ENCODE measurements around the gene TEX48.

The TEX48 gene

DNA sequence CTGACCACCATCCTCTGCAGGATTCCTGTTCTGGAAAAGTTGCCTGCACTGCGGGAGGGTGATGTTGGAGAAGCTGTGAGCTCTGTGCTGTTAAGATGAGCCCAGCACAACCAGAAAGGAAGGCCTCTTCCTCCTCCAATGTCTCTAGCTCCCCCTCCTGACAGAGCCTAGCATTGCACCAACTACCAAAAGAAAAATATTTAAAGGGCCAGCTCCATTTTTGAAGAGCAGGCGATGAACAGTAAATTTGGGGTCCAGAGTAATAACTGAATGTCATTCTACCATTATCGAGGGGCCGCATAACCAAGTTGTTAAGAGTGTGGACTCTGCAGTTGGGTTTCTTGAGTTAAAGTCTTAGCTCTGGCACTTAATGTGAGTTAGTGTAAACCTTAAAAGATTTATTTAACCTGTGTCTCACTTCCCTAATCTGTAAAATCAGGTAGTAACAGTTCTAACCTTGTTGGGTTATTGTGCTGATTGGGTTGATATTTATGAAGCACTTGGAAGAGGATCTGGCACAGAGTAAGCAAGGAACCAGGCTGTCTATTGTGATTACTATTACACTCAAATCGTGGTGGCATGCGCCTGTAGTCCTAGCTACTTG lies 28.3 kb downstream of the TEX48 start:
- H3K9me3 ChIP-seq (ENCODE audit: control insufficient read depth, low read length) = no peaks in the 10 kb centered on the region
- H3K27me3 ChIP-seq (ENCODE audit: control insufficient read depth, insufficient read depth, low read length, poor library complexity, severe bottlenecking) = no peaks in the 10 kb centered on the region
- H3K4me3 ChIP-seq (ENCODE audit: insufficient read depth, low read depth, low read length) = no peak overlapping the region
- no peak overlapping the region for H3K27ac ChIP-seq (ENCODE audit: insufficient read depth, low read depth, low read length, poor library complexity, severe bottlenecking)
- 40 to 45% methylated on average over 6 of the region's 6 CpGs for WGBS, 2 experiments
- no peaks in the 10 kb centered on the region for H3K4me1 ChIP-seq (ENCODE audit: control insufficient read depth, insufficient read depth, low read length)
- H3K36me3 ChIP-seq (ENCODE audit: control insufficient read depth, insufficient read depth, low read length) = no peaks in the 10 kb centered on the region

DNA sequence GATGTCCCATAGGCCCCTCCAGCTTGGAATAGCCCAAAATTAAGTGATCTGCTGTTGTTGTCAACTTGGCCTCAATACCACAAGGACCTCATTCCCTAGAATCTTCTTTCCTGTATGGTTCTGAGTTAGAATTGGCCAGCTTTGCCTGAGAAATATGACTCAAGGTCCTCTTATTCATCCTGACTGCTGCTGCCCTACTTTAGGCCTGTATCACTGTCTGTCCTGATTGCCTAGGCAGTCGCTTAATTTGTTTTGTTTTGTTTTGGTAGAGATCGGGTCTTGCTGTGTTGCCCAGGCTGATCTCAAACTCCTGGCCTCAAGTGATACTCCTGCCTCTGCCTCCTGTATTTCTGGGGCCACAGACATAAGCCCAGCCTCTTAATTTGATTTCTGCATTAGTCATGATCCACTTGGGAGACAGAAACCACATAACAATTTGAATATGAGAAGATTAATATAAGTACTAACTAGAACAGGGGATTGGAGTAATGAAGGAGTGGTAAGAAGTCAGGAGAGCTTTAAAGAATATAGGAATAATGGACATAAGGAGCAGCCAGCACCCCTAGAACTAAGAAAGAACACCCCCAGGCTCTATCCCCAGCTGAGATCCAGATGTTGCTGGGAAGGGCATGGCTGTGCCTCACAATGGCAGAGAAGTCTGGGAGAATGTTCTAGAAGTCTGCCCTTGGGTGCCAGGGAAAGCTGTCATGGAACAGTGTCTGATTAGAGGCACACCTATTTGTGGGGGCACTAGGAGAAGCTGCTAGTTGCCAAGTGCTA lies 29.0 kb downstream of the TEX48 start:
- H3K4me3 ChIP-seq (ENCODE audit: insufficient read depth, low read depth, low read length) = no peak overlapping the region
- no peaks in the 10 kb centered on the region for H3K9me3 ChIP-seq (ENCODE audit: control insufficient read depth, low read length)
- no peaks in the 10 kb centered on the region for H3K36me3 ChIP-seq (ENCODE audit: control insufficient read depth, insufficient read depth, low read length)
- H3K27ac ChIP-seq (ENCODE audit: insufficient read depth, low read depth, low read length, poor library complexity, severe bottlenecking) = no peak overlapping the region
- 92 to 94% methylated on average over 2 of the region's 2 CpGs for WGBS, 2 experiments
- H3K27me3 ChIP-seq (ENCODE audit: control insufficient read depth, insufficient read depth, low read length, poor library complexity, severe bottlenecking) = no peaks in the 10 kb centered on the region
- no peaks in the 10 kb centered on the region for H3K4me1 ChIP-seq (ENCODE audit: control insufficient read depth, insufficient read depth, low read length)

DNA sequence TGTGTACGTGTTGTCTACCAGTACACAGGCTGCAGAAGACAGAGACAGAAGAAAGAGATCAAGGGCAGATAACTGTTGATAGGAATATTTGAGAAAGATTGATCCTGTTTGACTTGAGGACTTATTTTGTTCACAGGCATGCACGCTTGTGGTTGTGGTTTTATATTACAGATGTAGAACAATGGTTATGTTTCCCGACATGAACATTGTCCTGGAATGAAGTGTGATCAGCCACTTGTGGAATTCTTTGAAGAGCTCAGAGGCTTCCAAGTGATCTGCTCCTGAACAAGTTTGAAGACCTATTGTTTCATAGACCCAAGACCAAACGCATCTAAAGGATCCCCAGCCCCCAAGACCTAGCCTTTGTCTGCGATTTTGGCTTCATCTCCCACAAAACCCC lies 38.1 kb downstream of the TEX48 start:
- Histone ChIP-seq H3K9me3 (ENCODE audit: control insufficient read depth, low read length) (no peaks in the 10 kb centered on the region), H3K36me3 (ENCODE audit: control insufficient read depth, insufficient read depth, low read length) (no peaks in the 10 kb centered on the region), H3K27me3 (ENCODE audit: control insufficient read depth, insufficient read depth, low read length, poor library complexity, severe bottlenecking) (no peaks in the 10 kb centered on the region), H3K4me3 (ENCODE audit: insufficient read depth, low read depth, low read length) (no peak overlapping the region), H3K4me1 (ENCODE audit: control insufficient read depth, insufficient read depth, low read length) (no peaks in the 10 kb centered on the region), H3K27ac (ENCODE audit: insufficient read depth, low read depth, low read length, poor library complexity, severe bottlenecking) (no peak overlapping the region)
- 91 to 93% methylated on average over 5 of the region's 5 CpGs for WGBS, 2 experiments

DNA sequence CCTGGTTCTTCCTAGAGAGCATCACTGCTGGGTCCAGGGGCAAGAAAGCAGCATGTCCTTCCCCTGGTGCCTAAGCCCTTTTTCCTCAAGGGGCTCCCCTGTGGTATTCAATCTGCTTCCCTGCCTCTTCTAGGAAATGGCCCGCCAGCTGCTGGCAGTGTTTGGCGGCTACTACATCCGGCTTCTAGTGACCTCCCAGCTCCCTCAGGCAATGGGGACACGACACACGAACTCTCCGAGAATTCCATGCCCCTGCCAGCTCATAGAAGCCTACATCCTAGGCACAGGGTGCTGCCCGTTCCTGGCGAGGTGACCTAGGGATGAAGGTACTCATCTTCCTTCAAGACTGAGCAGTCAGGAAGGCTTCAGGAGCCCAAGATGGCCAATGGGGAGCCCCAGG lies 39.0 kb downstream of the TEX48 start:
- H3K9me3 ChIP-seq (ENCODE audit: control insufficient read depth, low read length) = no peaks in the 10 kb centered on the region
- WGBS, 2 experiments = 91 to 92% methylated on average over 8 of the region's 8 CpGs

DNA sequence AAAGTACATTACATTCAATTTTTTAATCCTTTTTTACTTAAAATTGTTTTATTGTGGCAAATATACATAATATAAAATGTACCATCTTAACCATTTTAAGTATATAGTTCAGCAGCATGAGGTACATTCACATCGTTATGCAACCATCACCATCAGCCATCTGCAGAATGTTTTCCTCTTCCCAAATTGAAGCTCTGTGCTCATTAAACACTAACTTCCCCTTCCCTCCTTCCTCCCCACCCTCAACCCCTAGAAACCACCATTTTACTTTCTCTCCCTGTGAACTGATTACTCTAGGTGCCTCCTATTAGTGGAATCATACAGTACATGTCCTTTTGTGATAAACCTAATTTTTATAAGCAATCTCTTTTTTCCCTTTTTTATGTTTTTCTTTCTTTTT lies 40.0 kb downstream of the TEX48 start:
- WGBS, 2 experiments = 95 to 98% methylated on average over 1 of the region's 1 CpG
- Histone ChIP-seq H3K4me1 (ENCODE audit: control insufficient read depth, insufficient read depth, low read length) (no peaks in the 10 kb centered on the region), H3K4me3 (ENCODE audit: insufficient read depth, low read depth, low read length) (no peak overlapping the region), H3K27ac (ENCODE audit: insufficient read depth, low read depth, low read length, poor library complexity, severe bottlenecking) (no peak overlapping the region), H3K9me3 (ENCODE audit: control insufficient read depth, low read length) (no peaks in the 10 kb centered on the region), H3K27me3 (ENCODE audit: control insufficient read depth, insufficient read depth, low read length, poor library complexity, severe bottlenecking) (no peaks in the 10 kb centered on the region), H3K36me3 (ENCODE audit: control insufficient read depth, insufficient read depth, low read length) (no peaks in the 10 kb centered on the region)

More for the DNA sequence above, 39.0 kb downstream of the TEX48 start:
- H3K27me3 ChIP-seq (ENCODE audit: control insufficient read depth, insufficient read depth, low read length, poor library complexity, severe bottlenecking) = no peaks in the 10 kb centered on the region
- no peak overlapping the region for H3K4me3 ChIP-seq (ENCODE audit: insufficient read depth, low read depth, low read length)
- no peaks in the 10 kb centered on the region for H3K4me1 ChIP-seq (ENCODE audit: control insufficient read depth, insufficient read depth, low read length)
- no peaks in the 10 kb centered on the region for H3K36me3 ChIP-seq (ENCODE audit: control insufficient read depth, insufficient read depth, low read length)
- no peak overlapping the region for H3K27ac ChIP-seq (ENCODE audit: insufficient read depth, low read depth, low read length, poor library complexity, severe bottlenecking)

DNA sequence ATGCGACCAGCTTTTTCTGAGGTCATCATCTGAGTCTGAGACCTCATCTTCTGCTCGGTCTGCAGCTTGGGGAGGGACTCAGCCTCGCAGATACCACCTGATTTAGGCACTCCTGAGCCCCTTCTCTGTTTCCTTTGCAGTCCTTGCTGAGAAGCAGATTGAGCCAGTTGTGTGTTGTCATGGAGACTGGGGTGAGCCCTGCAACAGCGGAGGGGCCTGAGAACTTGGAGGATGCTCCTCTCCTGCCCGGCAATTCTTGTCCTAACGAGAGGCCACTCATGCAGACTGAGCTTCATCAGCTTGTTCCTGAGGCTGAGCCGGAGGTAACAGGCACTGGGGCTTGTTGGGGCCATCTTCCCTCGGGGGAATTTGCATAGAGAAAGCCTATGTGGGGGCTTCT lies 43.6 kb downstream of the TEX48 start:
- H3K27me3 ChIP-seq (ENCODE audit: control insufficient read depth, insufficient read depth, low read length, poor library complexity, severe bottlenecking) = no peaks in the 10 kb centered on the region
- H3K4me3 ChIP-seq (ENCODE audit: insufficient read depth, low read depth, low read length) = no peak overlapping the region
- H3K9me3 ChIP-seq (ENCODE audit: control insufficient read depth, low read length) = no peaks in the 10 kb centered on the region
- H3K36me3 ChIP-seq (ENCODE audit: control insufficient read depth, insufficient read depth, low read length) = no peaks in the 10 kb centered on the region
- no peaks in the 10 kb centered on the region for H3K4me1 ChIP-seq (ENCODE audit: control insufficient read depth, insufficient read depth, low read length)
- H3K27ac ChIP-seq (ENCODE audit: insufficient read depth, low read depth, low read length, poor library complexity, severe bottlenecking) = no peak overlapping the region
- WGBS, 2 experiments = 88 to 93% methylated on average over 8 of the region's 8 CpGs

DNA sequence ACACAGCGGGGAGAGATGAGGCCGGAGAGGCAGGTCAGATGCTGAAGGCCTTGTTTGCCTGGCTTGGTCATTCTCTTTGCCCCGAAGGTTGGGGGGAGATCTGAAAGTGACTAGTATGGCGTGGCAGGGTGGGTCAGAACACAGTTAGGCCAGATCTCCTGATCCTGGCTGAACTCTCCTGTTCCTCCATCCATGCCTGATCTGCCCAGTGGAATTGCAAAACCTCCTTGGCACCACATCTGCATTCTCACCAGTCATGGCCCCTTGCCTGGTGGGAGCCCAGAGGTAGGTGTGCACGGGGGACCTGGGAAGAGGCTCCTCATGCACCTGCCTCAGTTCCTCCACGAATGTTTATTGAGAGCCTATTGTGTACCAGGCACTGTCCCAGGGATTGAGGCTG lies 47.6 kb downstream of the TEX48 start:
- Histone ChIP-seq H3K9me3 (ENCODE audit: control insufficient read depth, low read length) (no peaks in the 10 kb centered on the region), H3K27ac (ENCODE audit: insufficient read depth, low read depth, low read length, poor library complexity, severe bottlenecking) (no peak overlapping the region), H3K36me3 (ENCODE audit: control insufficient read depth, insufficient read depth, low read length) (no peaks in the 10 kb centered on the region), H3K4me3 (ENCODE audit: insufficient read depth, low read depth, low read length) (no peak overlapping the region), H3K27me3 (ENCODE audit: control insufficient read depth, insufficient read depth, low read length, poor library complexity, severe bottlenecking) (no peaks in the 10 kb centered on the region), H3K4me1 (ENCODE audit: control insufficient read depth, insufficient read depth, low read length) (no peaks in the 10 kb centered on the region)
- 93 to 95% methylated on average over 6 of the region's 6 CpGs for WGBS, 2 experiments

DNA sequence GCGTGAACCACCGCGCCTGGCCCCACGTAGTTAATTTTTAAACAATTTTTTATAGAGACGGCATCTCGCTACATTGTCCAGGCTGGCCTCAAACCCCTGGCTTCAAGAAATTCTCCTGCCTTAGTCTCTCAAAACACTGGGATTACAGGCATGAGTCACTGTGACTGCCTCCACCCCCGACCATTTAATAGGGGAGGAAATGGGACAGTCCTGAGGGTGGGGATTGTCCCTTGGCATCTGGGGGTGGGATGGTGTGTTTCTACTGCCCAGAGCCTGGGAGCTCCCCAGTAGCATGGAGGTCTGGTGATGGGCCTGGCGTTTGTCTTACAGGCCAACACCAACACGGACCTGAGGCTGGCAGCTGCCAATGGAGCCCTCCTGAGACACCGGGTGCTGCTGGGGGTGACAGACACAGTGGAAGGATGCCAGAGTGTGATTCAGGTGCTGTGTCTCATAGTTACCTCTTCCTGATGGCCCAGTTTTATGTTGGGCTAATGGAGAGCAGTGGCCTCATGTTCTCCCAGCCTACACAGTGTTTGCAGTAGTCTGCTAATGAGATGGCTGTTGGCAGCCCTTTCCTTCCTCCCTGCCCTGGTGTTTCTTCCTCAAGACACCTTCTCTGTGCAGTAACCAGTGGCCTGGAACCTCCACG lies 48.4 kb downstream of the TEX48 start:
- H3K27me3 ChIP-seq (ENCODE audit: control insufficient read depth, insufficient read depth, low read length, poor library complexity, severe bottlenecking) = no peaks in the 10 kb centered on the region
- no peaks in the 10 kb centered on the region for H3K36me3 ChIP-seq (ENCODE audit: control insufficient read depth, insufficient read depth, low read length)
- no peaks in the 10 kb centered on the region for H3K4me1 ChIP-seq (ENCODE audit: control insufficient read depth, insufficient read depth, low read length)
- H3K27ac ChIP-seq (ENCODE audit: insufficient read depth, low read depth, low read length, poor library complexity, severe bottlenecking) = no peak overlapping the region
- no peak overlapping the region for H3K4me3 ChIP-seq (ENCODE audit: insufficient read depth, low read depth, low read length)
- 90 to 96% methylated on average over 11 of the region's 11 CpGs for WGBS, 2 experiments
- H3K9me3 ChIP-seq (ENCODE audit: control insufficient read depth, low read length) = no peaks in the 10 kb centered on the region

DNA sequence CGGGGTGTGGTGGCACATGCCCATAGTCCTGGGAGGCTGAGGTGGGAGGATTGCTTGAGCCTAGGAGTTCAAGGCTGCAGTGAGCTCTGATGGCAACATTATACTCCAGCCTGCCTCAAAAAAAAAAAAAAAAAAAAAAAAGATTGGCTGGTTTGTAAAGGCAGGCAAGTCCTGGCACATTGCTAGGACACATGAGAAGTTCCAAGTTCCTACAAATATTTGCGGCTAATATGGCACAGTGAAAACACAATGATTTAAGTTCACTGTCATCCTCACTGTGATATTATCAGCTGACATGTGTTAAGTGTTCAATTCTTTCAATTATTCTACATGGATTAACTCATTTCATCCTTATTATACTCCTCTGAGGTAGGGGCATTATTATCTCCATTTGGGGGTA lies 50.8 kb downstream of the TEX48 start:
- WGBS, 2 experiments = 0% methylated on average over 2 of the region's 2 CpGs
- H3K4me1 ChIP-seq (ENCODE audit: control insufficient read depth, insufficient read depth, low read length) = no peaks in the 10 kb centered on the region
- H3K36me3 ChIP-seq (ENCODE audit: control insufficient read depth, insufficient read depth, low read length) = no peaks in the 10 kb centered on the region
- H3K4me3 ChIP-seq (ENCODE audit: insufficient read depth, low read depth, low read length) = no peak overlapping the region
- no peaks in the 10 kb centered on the region for H3K9me3 ChIP-seq (ENCODE audit: control insufficient read depth, low read length)
- no peak overlapping the region for H3K27ac ChIP-seq (ENCODE audit: insufficient read depth, low read depth, low read length, poor library complexity, severe bottlenecking)
- no peaks in the 10 kb centered on the region for H3K27me3 ChIP-seq (ENCODE audit: control insufficient read depth, insufficient read depth, low read length, poor library complexity, severe bottlenecking)

DNA sequence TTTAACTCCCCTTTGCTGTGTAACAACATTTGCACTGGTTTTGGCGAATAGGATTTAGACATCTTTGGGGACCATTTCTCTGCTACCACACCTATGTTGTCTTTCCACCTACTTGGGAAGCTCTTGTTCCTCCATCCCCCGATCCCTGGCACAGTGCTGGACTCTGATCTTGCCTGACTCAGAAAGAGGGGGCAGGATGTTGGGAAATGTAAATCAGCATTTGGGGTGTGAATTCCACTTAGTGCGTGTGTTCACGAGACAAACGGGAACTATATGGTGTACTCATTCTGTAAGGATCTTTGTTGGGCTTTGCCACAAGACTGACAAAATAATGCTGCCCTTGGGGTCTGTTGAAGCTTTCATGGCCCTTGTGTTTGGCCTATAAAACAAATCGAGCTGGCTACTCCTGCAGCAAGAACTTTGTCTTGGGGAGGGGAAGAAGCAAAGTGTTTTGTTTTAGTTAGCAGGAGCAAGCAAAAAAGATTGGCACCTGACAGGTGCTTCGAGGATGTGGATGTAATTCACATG lies 52.4 kb downstream of the TEX48 start:
- Histone ChIP-seq H3K4me1 (ENCODE audit: control insufficient read depth, insufficient read depth, low read length) (no peaks in the 10 kb centered on the region), H3K27me3 (ENCODE audit: control insufficient read depth, insufficient read depth, low read length, poor library complexity, severe bottlenecking) (no peaks in the 10 kb centered on the region), H3K36me3 (ENCODE audit: control insufficient read depth, insufficient read depth, low read length) (no peaks in the 10 kb centered on the region), H3K27ac (ENCODE audit: insufficient read depth, low read depth, low read length, poor library complexity, severe bottlenecking) (no peak overlapping the region), H3K4me3 (ENCODE audit: insufficient read depth, low read depth, low read length) (no peak overlapping the region), H3K9me3 (ENCODE audit: control insufficient read depth, low read length) (no peaks in the 10 kb centered on the region)
- WGBS, 2 experiments = 94% methylated on average over 7 of the region's 7 CpGs
